G401.6 (cell line): ENCODE measurements around the gene PTPRN2.
"Not testable (repeated sequence)": the region's sequence is repeated elsewhere in the genome, so short reads cannot be mapped to it uniquely, and the experiment has no call there.

ENCODE experiments used
- FAIRE-seq: peaks from 2 replicates; lab custom pipeline; 2012; peaks lifted over from hg19 to GRCh38; lab: Jason Lieb, UNC

The PTPRN2 gene

GRCh38 chr7:158550886-158551452, 36.7 kb downstream of the PTPRN2 start:
- no peak for FAIRE-seq

GRCh38 chr7:158550394-158550700, 37.3 kb downstream of the PTPRN2 start:
- no peak for FAIRE-seq

GRCh38 chr7:158549616-158550393, 37.8 kb downstream of the PTPRN2 start:
- no peak for FAIRE-seq

GRCh38 chr7:158549176-158549615, 38.4 kb downstream of the PTPRN2 start:
- FAIRE-seq = no peak

- FAIRE-seq = no peak
These were observed 38.9 kb downstream of the PTPRN2 start for GRCh38 chr7:158548726-158549125.

- FAIRE-seq = no peak
These were observed 39.8 kb downstream of the PTPRN2 start for GRCh38 chr7:158547817-158548216.

GRCh38 chr7:158546626-158547025, 41.0 kb downstream of the PTPRN2 start:
- no peak for FAIRE-seq

GRCh38 chr7:158546214-158546613, 41.4 kb downstream of the PTPRN2 start:
- no peak for FAIRE-seq

- no peak for FAIRE-seq
These were observed 42.9 kb downstream of the PTPRN2 start for GRCh38 chr7:158544708-158545107.

- no peak for FAIRE-seq
These were observed 43.8 kb downstream of the PTPRN2 start for GRCh38 chr7:158543840-158544239.

- no peak for FAIRE-seq
These were observed 44.7 kb downstream of the PTPRN2 start for GRCh38 chr7:158542651-158543566.

GRCh38 chr7:158541346-158542010, 46.1 kb downstream of the PTPRN2 start:
- no peak for FAIRE-seq

- FAIRE-seq = no peak
These were observed 47.9 kb downstream of the PTPRN2 start for GRCh38 chr7:158539711-158540146.

- FAIRE-seq = no peak
These were observed 49.3 kb downstream of the PTPRN2 start for GRCh38 chr7:158538156-158538946.

GRCh38 chr7:158537516-158537882, 50.1 kb downstream of the PTPRN2 start:
- FAIRE-seq = no peak

- FAIRE-seq = no peak
These were observed 50.6 kb downstream of the PTPRN2 start for GRCh38 chr7:158536871-158537515.

GRCh38 chr7:158535079-158535478, 52.5 kb downstream of the PTPRN2 start:
- no peak for FAIRE-seq

GRCh38 chr7:158534598-158534997, 53.0 kb downstream of the PTPRN2 start:
- FAIRE-seq = no peak

- not testable (repeated sequence) for FAIRE-seq
These were observed 53.5 kb downstream of the PTPRN2 start for GRCh38 chr7:158534134-158534515.

- no peak for FAIRE-seq
These were observed 54.1 kb downstream of the PTPRN2 start for GRCh38 chr7:158533386-158534133.
